ENCODE measurements around the gene SLC2A3.
"Not testable (repeated sequence)": the region's sequence is repeated elsewhere in the genome, so short reads cannot be mapped to it uniquely, and the experiment has no call there.

The SLC2A3 gene

GRCh38 chr12:7950230-7950943 is 14.4 kb upstream of the SLC2A3 start:
- DNase-seq: not testable (repeated sequence)

- DNase-seq: no peak
These were observed 12.7 kb upstream of the SLC2A3 start for GRCh38 chr12:7948589-7949260.

- no peak for DNase-seq
These were observed 11.0 kb upstream of the SLC2A3 start for GRCh38 chr12:7947011-7947410.

- not testable (repeated sequence) for DNase-seq
These were observed 8.8 kb upstream of the SLC2A3 start for GRCh38 chr12:7944760-7945159.

GRCh38 chr12:7940906-7941305 is 4.9 kb upstream of the SLC2A3 start:
- DNase-seq: no peak

GRCh38 chr12:7937833-7938506 is 2.0 kb upstream of the SLC2A3 start:
- peak; percentile 24 to 32 for DNase-seq

- DNase-seq: no peak
These were observed 996 bp downstream of the SLC2A3 start for GRCh38 chr12:7934889-7935492.

- no peak for DNase-seq
These were observed 1.7 kb downstream of the SLC2A3 start for GRCh38 chr12:7934091-7934888.

GRCh38 chr12:7933255-7933726 is 2.7 kb downstream of the SLC2A3 start:
- peak; percentile 84 to 86 for DNase-seq

GRCh38 chr12:7932599-7933240 is 3.3 kb downstream of the SLC2A3 start:
- DNase-seq: not testable (repeated sequence)

- no peak for DNase-seq
These were observed 6.7 kb downstream of the SLC2A3 start for GRCh38 chr12:7929083-7929792.

GRCh38 chr12:7927470-7927869 is 8.5 kb downstream of the SLC2A3 start:
- no peak for DNase-seq

- not testable (repeated sequence) for DNase-seq
These were observed 9.8 kb downstream of the SLC2A3 start for GRCh38 chr12:7926068-7926666.

GRCh38 chr12:7923241-7924236 is 12.4 kb downstream of the SLC2A3 start:
- no peak for DNase-seq

- not testable (repeated sequence) for DNase-seq
These were observed 14.8 kb downstream of the SLC2A3 start for GRCh38 chr12:7921181-7921580.

- not testable (repeated sequence) for DNase-seq
These were observed 17.8 kb downstream of the SLC2A3 start for GRCh38 chr12:7918268-7918590.

- DNase-seq: no peak
These were observed 18.4 kb downstream of the SLC2A3 start for GRCh38 chr12:7917392-7918267.

GRCh38 chr12:7916936-7917335 is 19.1 kb downstream of the SLC2A3 start:
- no peak for DNase-seq

All from Kasumi-1 (cell line).